Measurements from ENCODE around the gene B4GALT7. TPM values are rescaled to one million over a fixed set of nuclear protein-coding genes. Genes with fewer than 3 reads are reported as not detected.
"Not testable (repeated sequence)": the region's sequence is repeated elsewhere in the genome, so short reads cannot be mapped to it uniquely, and the experiment has no call there.

Gene B4GALT7
- total RNA-seq, 6 experiments from 2014 or later: 39.5 to 54.0 (median 42.9) TPM

DNA sequence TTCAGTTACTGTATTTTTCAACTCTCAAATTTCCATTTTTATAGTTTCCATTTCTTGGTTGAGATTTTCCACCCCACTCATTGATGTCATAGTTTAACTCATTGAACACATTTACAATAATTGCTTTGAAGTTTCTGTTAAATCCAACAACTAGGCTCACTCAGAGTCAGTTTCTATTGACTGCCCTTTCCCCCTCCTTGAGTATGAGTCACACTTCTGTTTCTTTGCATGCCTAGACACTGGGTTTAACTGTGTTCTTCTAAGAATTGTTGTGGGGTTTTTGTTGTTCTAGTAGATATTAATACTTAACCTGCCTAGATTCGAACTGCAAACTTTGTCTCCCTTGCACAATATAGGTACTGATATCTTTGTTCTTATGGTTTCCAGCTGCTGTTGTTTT is 45.5 kb downstream of the B4GALT7 start:
- not testable (repeated sequence) for H3K36me3 Mint-ChIP-seq (ENCODE audit: low read depth); H3K27ac Mint-ChIP-seq; DNase-seq; H3K4me3 Mint-ChIP-seq; H3K4me1 Mint-ChIP-seq (ENCODE audit: low read depth); H3K27me3 Mint-ChIP-seq (ENCODE audit: insufficient read depth); H3K9me3 Mint-ChIP-seq

DNA sequence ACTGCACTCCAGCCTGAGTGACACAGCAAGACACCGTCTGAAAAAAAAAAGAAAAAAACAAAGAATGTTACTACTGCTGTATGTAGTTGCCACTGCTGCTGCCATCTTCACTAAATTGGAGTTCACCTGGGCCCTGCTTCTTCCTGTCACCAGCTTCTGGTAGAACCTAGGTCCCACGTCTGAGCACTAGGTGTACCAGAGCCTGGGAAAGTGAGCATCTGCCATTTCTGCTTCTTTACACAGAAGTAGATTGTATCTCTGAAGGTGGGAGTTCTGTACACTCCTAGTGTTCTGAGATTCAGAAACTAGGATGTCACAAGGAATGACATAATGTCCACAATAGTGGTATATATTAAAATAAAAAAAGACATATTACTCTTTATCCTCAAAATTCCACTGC is 51.3 kb downstream of the B4GALT7 start:
- not testable (repeated sequence) for H3K4me3 Mint-ChIP-seq; H3K9me3 Mint-ChIP-seq; DNase-seq; H3K27me3 Mint-ChIP-seq (ENCODE audit: insufficient read depth); H3K36me3 Mint-ChIP-seq (ENCODE audit: low read depth); H3K4me1 Mint-ChIP-seq (ENCODE audit: low read depth); H3K27ac Mint-ChIP-seq

DNA sequence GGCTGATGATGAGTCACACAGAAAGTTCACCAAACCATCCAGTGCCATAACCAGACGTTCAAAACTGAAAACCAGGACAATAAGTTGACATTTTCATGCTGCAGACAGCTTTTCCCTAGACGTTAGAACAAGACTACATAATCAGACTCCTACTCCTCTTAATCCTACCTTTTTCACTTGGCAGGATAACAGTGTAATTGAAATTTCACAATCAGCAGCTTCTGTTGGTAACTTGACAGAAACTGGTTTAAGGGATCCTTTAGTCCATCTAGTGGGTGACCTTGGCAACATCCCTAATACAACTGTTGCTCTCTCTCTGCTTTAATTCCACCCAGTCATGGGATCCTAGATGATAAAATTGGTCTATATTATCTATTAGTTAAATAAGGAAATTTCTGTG is 57.9 kb downstream of the B4GALT7 start:
- not testable (repeated sequence) for H3K36me3 Mint-ChIP-seq (ENCODE audit: low read depth); H3K9me3 Mint-ChIP-seq; H3K4me1 Mint-ChIP-seq (ENCODE audit: low read depth); H3K27me3 Mint-ChIP-seq (ENCODE audit: insufficient read depth); DNase-seq; H3K27ac Mint-ChIP-seq; H3K4me3 Mint-ChIP-seq

DNA sequence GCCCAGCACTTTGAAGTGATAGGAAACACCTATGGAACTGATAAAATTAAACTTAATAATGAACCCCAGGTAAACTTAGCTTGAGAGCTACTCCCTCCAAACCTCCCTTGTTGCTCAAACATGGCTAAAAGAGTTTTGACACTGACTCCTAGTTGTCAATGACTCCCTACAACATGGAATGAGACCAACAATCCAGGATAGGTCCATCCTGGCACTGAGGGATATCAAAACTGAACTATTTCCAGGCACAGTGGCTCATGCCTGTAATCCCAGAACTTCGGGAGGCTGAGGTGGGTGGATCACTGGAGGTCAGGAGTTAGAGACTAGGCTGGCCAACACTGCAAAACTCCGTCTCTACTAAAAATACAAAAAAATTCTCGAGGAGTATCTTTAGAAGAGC is 58.6 kb downstream of the B4GALT7 start:
- H3K9me3 Mint-ChIP-seq; H3K27ac Mint-ChIP-seq; H3K36me3 Mint-ChIP-seq (ENCODE audit: low read depth); H3K4me3 Mint-ChIP-seq; H3K27me3 Mint-ChIP-seq (ENCODE audit: insufficient read depth); H3K4me1 Mint-ChIP-seq (ENCODE audit: low read depth); DNase-seq: not testable (repeated sequence)

Other genes starting within 250 kb of the B4GALT7 start
- gene LMAN2, start 248.5 kb upstream of the B4GALT7 start, total RNA-seq (2021; fragmentation: NEBNext Ultra II Directional; extraction: Animal tissue kit (Norgen Biotek cat#: 25700)): 100 to 1,000 TPM; 153 to 169 (median 164) TPM
- gene RGS14, start 242.2 kb upstream of the B4GALT7 start, total RNA-seq (2021; fragmentation: NEBNext Ultra II Directional; extraction: Animal tissue kit (Norgen Biotek cat#: 25700)): 1 to 10 TPM; 1.0 to 2.2 (median 1.2) TPM
- gene SLC34A1, start 215.7 kb upstream of the B4GALT7 start, total RNA-seq (2021; fragmentation: NEBNext Ultra II Directional; extraction: Animal tissue kit (Norgen Biotek cat#: 25700)): not detected
- not detected for gene PFN3, start 199.5 kb upstream of the B4GALT7 start, total RNA-seq (2021; fragmentation: NEBNext Ultra II Directional; extraction: Animal tissue kit (Norgen Biotek cat#: 25700))
- gene F12, start 190.6 kb upstream of the B4GALT7 start, total RNA-seq (2021; fragmentation: NEBNext Ultra II Directional; extraction: Animal tissue kit (Norgen Biotek cat#: 25700)): 1 to 10 TPM in 1 of 6 experiments, under 1 TPM in 5; 0.63 to 1.2 (median 0.87) TPM
- 10 to 100 TPM; 25.8 to 30.7 (median 28.0) TPM for gene GRK6, start 173.5 kb upstream of the B4GALT7 start, total RNA-seq (2021; fragmentation: NEBNext Ultra II Directional; extraction: Animal tissue kit (Norgen Biotek cat#: 25700))
- gene PRR7, start 153.3 kb upstream of the B4GALT7 start, total RNA-seq (2021; fragmentation: NEBNext Ultra II Directional; extraction: Animal tissue kit (Norgen Biotek cat#: 25700)): 10 to 100 TPM in 4 of 6 experiments, 1 to 10 TPM in 2; 8.9 to 16.9 (median 10.4) TPM
- gene DBN1, start 126.5 kb upstream of the B4GALT7 start, total RNA-seq (2021; fragmentation: NEBNext Ultra II Directional; extraction: Animal tissue kit (Norgen Biotek cat#: 25700)): 100 to 1,000 TPM; 346 to 394 (median 358) TPM
- gene PDLIM7, start 102.5 kb upstream of the B4GALT7 start, total RNA-seq (2021; fragmentation: NEBNext Ultra II Directional; extraction: Animal tissue kit (Norgen Biotek cat#: 25700)): 100 to 1,000 TPM; 339 to 353 (median 343) TPM
- 1 to 10 TPM; 1.1 to 2.6 (median 1.3) TPM for gene DOK3, start 90.3 kb upstream of the B4GALT7 start, total RNA-seq (2021; fragmentation: NEBNext Ultra II Directional; extraction: Animal tissue kit (Norgen Biotek cat#: 25700))
- 100 to 1,000 TPM in 3 of 6 experiments, 10 to 100 TPM in 3; 83.8 to 105 (median 98.5) TPM for gene DDX41, start 83.2 kb upstream of the B4GALT7 start, total RNA-seq (2021; fragmentation: NEBNext Ultra II Directional; extraction: Animal tissue kit (Norgen Biotek cat#: 25700))
- 10 to 100 TPM; 16.1 to 25.6 (median 21.6) TPM for gene FAM193B, start 45.6 kb upstream of the B4GALT7 start, total RNA-seq (2021; fragmentation: NEBNext Ultra II Directional; extraction: Animal tissue kit (Norgen Biotek cat#: 25700))
- gene TMED9, start 7.9 kb upstream of the B4GALT7 start, total RNA-seq (2021; fragmentation: NEBNext Ultra II Directional; extraction: Animal tissue kit (Norgen Biotek cat#: 25700)): 100 to 1,000 TPM; 350 to 457 (median 354) TPM
- not detected for gene FAM153A, start 182.8 kb downstream of the B4GALT7 start, total RNA-seq (2021; fragmentation: NEBNext Ultra II Directional; extraction: Animal tissue kit (Norgen Biotek cat#: 25700))